Smooth muscle cell (in vitro differentiated cells): ENCODE data around the gene IMMP2L. TPM values are rescaled to one million over a fixed set of nuclear protein-coding genes. Genes with fewer than 3 reads are reported as not detected.

Source experiments
- DNase-seq: peaks from one replicate; lab custom pipeline; 2025; ENCODE audit not compliant: unreplicated experiment; lab: John Stamatoyannopoulos, UW
- H2AFZ ChIP-seq: fragments of 200-600 bp; sonication (generic); 2 replicates; pipeline ENCODE4 v1.6.0; 2016; ENCODE audit warnings: antibody characterized with exemption, low read depth, mild to moderate bottlenecking
- H3F3A ChIP-seq: fragments of 200-600 bp; sonication (generic); 2 replicates; pipeline ENCODE4 v1.6.0; 2017; ENCODE audit warnings: antibody characterized with exemption, low read depth
- H3K27ac ChIP-seq: fragments of 200-600 bp; sonication (generic); 2 replicates; pipeline ENCODE4 v1.5.1; 2016; ENCODE audit warnings: low read depth, mild to moderate bottlenecking
- H3K27me3 ChIP-seq: fragments of 200-600 bp; sonication (generic); 2 replicates; pipeline ENCODE4 v1.6.1; 2016; ENCODE audit warnings: low read depth, mild to moderate bottlenecking
- H3K36me3 ChIP-seq: fragments of 200-600 bp; sonication (generic); 2 replicates; pipeline ENCODE4 v1.5.1; 2016; ENCODE audit warnings: low read depth
- H3K4me1 ChIP-seq: fragments of 200-600 bp; sonication (generic); 2 replicates; pipeline ENCODE4 v1.5.1; 2016; ENCODE audit warnings: low read depth
- H3K4me2 ChIP-seq: fragments of 200-600 bp; sonication (generic); 2 replicates; pipeline ENCODE4 v1.6.0; 2016; ENCODE audit warnings: mild to moderate bottlenecking
- H3K4me3 ChIP-seq: fragments of 200-600 bp; sonication (generic); 2 replicates; pipeline ENCODE4 v1.5.1; 2016; ENCODE audit warnings: mild to moderate bottlenecking
- H3K79me2 ChIP-seq: fragments of 200-600 bp; sonication (generic); 2 replicates; pipeline ENCODE4 v1.6.0; 2016; ENCODE audit warnings: low read depth, mild to moderate bottlenecking
- H3K9ac ChIP-seq: fragments of 200-600 bp; sonication (generic); 2 replicates; pipeline ENCODE4 v1.6.0; 2016; ENCODE audit warnings: low read depth
- H3K9me3 ChIP-seq: fragments of 200-600 bp; sonication (generic); replicated peaks from 2 replicates; pipeline ENCODE4 v1.5.1; 2016; ENCODE audit warnings: low read depth
- H4K20me1 ChIP-seq: fragments of 200-600 bp; sonication (generic); 2 replicates; pipeline ENCODE4 v1.6.0; 2016; ENCODE audit warnings: low read depth
- WGBS: methylation state at CpG from one replicate; pipeline ENCODE4 v1.1.7; 2016; ENCODE audit warnings: low lambda C conversion rate; 5-methylcytosine and 5-hydroxymethylcytosine counted together
- polyA plus RNA-seq: library from polyadenylated mRNA; unstranded; fragments of >200 nt; fragmentation: Nextera tagmentation; extraction: Ambion mirVana; gene quantifications from 2 replicates; pipeline ENCODE4 v1.2.1, GENCODE V29; 2016
- total RNA-seq: library from RNA; depleted of rRNA; stranded (reverse); fragments of >200 nt; gene quantifications from 2 replicates; pipeline ENCODE4 v1.2.3, GENCODE V29; 2014
- TF ChIP-seq, protein P1 (sequence below): fragments of 200-600 bp; sonication (generic); IDR thresholded peaks from 2 replicates; pipeline ENCODE4 v1.5.1; 2017; ENCODE audit warnings: borderline replicate concordance, mild to moderate bottlenecking, antibody characterized with exemption; ENCODE audit not compliant: insufficient read depth, poor library complexity, severe bottlenecking

Gene IMMP2L
- total and polyA plus RNA-seq, 2 experiments from 2014 or later, result 10.9 to 11.1 TPM

DNA sequence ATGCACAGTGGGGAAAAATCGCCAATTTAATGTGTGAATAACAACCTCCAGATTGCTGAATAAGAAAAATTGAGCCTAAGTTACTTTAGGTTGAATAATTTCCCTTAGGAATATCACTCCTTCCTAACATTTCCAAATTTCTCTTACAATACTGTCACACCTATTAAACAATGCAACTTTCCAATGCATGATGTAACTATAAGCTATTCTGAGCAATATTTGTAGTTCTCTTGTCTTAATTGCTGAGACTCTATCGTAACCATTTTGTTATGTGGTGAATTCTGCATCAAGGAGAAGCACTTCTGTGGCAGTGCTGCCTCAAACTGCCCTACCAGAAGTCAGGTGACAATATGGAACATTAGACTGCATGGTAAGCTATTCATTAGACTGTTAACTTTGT is 858.1 kb downstream of the IMMP2L start:
- DNase-seq, result no peak
- Histone ChIP-seq H3K4me1 (no peaks in the 10 kb centered on the region), H3K4me2 (no peak overlapping the region), H3K79me2 (no peaks in the 10 kb centered on the region), H3F3A (no peaks in the 10 kb centered on the region), H3K27me3 (no peaks in the 10 kb centered on the region), H3K27ac (no peak overlapping the region), H4K20me1 (no peaks in the 10 kb centered on the region), H3K9ac (no peak overlapping the region), H3K36me3 (no peaks in the 10 kb centered on the region), H3K9me3 (no peaks in the 10 kb centered on the region), H3K4me3 (no peak overlapping the region), H2AFZ (no peak overlapping the region)
- 96% methylated on average over 2 of the region's 2 CpGs for WGBS
- TF ChIP-seq, protein P1, sequence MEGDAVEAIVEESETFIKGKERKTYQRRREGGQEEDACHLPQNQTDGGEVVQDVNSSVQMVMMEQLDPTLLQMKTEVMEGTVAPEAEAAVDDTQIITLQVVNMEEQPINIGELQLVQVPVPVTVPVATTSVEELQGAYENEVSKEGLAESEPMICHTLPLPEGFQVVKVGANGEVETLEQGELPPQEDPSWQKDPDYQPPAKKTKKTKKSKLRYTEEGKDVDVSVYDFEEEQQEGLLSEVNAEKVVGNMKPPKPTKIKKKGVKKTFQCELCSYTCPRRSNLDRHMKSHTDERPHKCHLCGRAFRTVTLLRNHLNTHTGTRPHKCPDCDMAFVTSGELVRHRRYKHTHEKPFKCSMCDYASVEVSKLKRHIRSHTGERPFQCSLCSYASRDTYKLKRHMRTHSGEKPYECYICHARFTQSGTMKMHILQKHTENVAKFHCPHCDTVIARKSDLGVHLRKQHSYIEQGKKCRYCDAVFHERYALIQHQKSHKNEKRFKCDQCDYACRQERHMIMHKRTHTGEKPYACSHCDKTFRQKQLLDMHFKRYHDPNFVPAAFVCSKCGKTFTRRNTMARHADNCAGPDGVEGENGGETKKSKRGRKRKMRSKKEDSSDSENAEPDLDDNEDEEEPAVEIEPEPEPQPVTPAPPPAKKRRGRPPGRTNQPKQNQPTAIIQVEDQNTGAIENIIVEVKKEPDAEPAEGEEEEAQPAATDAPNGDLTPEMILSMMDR, result no peak

DNA sequence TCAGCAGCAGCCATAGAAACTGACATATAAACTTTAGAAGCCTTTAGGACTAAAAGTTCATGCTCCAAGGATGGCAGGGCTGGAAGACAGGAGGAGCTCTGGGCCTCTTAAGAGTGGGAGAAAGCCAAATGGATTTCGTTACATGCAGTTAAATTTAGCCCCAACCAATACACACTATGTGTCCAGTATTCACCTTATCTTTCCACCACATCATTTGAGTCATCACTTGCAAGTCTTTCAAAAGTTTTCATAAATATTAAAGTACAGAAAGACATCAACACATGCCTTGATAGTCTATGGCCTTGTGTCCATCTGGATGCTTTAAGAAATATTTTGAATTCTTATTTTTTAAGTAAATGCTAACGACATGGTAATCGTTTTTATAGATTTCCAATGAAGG is 863.7 kb downstream of the IMMP2L start:
- H3K9me3 ChIP-seq, result no peaks in the 10 kb centered on the region
- no peaks in the 10 kb centered on the region for H3K27me3 ChIP-seq
- no peak for DNase-seq
- TF ChIP-seq, protein P1, result no peak
- H3K4me2 ChIP-seq, result no peak overlapping the region
- no peak overlapping the region for H3K27ac ChIP-seq
- no peaks in the 10 kb centered on the region for H3K79me2 ChIP-seq
- H3K36me3 ChIP-seq, result no peaks in the 10 kb centered on the region
- no peak overlapping the region for H3K4me3 ChIP-seq
- no peak overlapping the region for H3K9ac ChIP-seq
- no peaks in the 10 kb centered on the region for H3F3A ChIP-seq
- no peaks in the 10 kb centered on the region for H3K4me1 ChIP-seq
- WGBS, result 83% methylated on average over 3 of the region's 3 CpGs
- no peak overlapping the region for H2AFZ ChIP-seq
- H4K20me1 ChIP-seq, result no peaks in the 10 kb centered on the region

DNA sequence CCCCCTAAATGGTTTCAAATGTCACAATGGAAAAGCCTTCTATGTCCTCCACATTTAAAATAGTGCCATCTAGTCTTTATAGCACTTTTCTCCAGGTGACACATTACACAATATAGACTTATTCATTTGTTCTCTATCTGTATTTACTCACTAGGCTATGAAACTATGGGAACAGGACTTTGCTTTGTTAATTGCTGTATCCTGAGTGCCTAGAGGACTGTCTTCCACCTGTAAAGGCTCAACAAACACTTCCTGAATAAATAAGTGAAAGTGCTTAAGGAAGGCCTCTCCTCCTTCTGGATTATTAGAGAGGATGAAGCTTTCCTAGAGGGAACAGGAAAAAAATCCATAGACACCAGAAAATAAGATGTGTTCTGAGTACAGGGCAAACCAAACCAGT is 868.9 kb downstream of the IMMP2L start:
- Histone ChIP-seq H3K27me3 (no peaks in the 10 kb centered on the region), H3K4me1 (no peaks in the 10 kb centered on the region), H2AFZ (no peak overlapping the region), H3K4me3 (no peak overlapping the region), H3K36me3 (no peaks in the 10 kb centered on the region), H3K27ac (no peak overlapping the region), H3F3A (no peaks in the 10 kb centered on the region), H4K20me1 (no peaks in the 10 kb centered on the region), H3K79me2 (no peaks in the 10 kb centered on the region), H3K4me2 (no peak overlapping the region), H3K9me3 (no peaks in the 10 kb centered on the region), H3K9ac (no peak overlapping the region)
- no peak for DNase-seq
- TF ChIP-seq, protein P1, result no peak

DNA sequence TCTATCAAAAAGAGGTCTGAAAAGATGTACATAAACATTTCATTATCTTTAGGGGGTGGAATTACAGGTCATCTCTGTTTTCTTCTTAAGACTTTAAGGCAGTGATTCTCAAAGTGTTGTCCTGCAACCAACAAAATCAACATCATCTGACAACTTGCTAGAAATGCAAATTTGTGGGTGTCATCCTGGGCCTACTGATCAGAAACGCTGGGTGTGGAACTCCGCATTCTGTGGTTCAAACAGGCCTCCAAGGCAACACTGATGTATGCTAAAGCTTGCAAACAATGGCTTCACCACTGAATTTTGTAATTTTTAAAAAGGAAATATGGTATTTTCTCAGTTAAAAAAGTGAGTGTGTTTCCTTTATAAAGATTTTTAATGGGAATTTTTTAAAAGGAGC is 873.4 kb downstream of the IMMP2L start:
- Histone ChIP-seq H3K9ac (no peak overlapping the region), H3K27me3 (no peaks in the 10 kb centered on the region), H4K20me1 (no peaks in the 10 kb centered on the region), H3K9me3 (no peaks in the 10 kb centered on the region), H3F3A (no peaks in the 10 kb centered on the region), H3K4me3 (no peak overlapping the region), H3K79me2 (no peaks in the 10 kb centered on the region), H3K36me3 (no peaks in the 10 kb centered on the region), H3K27ac (no peak overlapping the region), H2AFZ (no peak overlapping the region), H3K4me1 (no peaks in the 10 kb centered on the region), H3K4me2 (no peak overlapping the region)
- 84% methylated on average over 2 of the region's 2 CpGs for WGBS
- TF ChIP-seq, protein P1, result no peak
- DNase-seq, result no peak
